Measurements from ENCODE around the gene HPSE2. TPM values are rescaled to one million over a fixed set of nuclear protein-coding genes. Genes with fewer than 3 reads are reported as not detected.

Gene HPSE2
- total RNA-seq, 3 donors from 2014 or later = 2.7 to 8.0 (median 5.9) TPM

DNA sequence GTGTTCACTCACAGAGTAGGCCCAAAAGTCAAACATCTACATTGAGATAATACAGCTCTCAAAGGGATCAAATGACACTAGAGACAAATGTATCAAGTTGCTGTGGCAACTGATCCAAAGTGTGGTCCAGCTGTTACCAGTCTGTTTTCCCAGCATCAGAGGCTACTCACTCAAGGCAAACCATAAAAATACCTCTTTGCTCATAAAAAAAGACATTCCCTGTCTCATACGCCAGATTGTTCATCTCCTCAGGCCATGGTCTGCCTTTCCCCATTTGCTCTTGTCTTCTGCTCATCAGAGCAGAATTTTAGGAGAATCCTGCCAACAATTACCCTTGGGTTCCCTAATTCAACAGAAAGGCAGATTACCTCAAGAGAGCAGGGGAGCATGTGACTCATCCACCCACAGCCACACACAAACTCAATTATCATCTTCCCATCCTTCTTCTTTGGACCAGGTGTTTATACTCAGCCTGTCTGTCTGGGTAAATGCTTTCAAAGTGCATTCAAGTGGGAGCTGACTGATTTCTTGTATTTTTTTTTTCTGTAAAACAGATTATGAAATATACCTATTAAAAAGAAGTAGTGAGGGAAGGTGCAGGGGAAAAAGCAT is 562.4 kb downstream of the HPSE2 start:
- Histone ChIP-seq H3K4me3 (no peak overlapping the region), H3K9me3 (no peaks in the 10 kb centered on the region), H3K36me3 (no peaks in the 10 kb centered on the region), H3K27me3 (no peaks in the 10 kb centered on the region), H3K27ac (no peak overlapping the region), H3K4me1 (no peaks in the 10 kb centered on the region)
- TF ChIP-seq POLR2AphosphoS5 (IDR thresholded peaks at IDR 0.05) (no peak), POLR2A (IDR thresholded peaks at IDR 0.05) (no peak)
- TF ChIP-seq, protein P1, sequence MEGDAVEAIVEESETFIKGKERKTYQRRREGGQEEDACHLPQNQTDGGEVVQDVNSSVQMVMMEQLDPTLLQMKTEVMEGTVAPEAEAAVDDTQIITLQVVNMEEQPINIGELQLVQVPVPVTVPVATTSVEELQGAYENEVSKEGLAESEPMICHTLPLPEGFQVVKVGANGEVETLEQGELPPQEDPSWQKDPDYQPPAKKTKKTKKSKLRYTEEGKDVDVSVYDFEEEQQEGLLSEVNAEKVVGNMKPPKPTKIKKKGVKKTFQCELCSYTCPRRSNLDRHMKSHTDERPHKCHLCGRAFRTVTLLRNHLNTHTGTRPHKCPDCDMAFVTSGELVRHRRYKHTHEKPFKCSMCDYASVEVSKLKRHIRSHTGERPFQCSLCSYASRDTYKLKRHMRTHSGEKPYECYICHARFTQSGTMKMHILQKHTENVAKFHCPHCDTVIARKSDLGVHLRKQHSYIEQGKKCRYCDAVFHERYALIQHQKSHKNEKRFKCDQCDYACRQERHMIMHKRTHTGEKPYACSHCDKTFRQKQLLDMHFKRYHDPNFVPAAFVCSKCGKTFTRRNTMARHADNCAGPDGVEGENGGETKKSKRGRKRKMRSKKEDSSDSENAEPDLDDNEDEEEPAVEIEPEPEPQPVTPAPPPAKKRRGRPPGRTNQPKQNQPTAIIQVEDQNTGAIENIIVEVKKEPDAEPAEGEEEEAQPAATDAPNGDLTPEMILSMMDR (IDR thresholded peaks at IDR 0.05) = no peak
- no peak for DNase-seq (ENCODE audit: low spot score in 2 of 2)
- intact Hi-C loops (cut with DNase I; ENCODE audit: low total_unique reads) = no loop called here

DNA sequence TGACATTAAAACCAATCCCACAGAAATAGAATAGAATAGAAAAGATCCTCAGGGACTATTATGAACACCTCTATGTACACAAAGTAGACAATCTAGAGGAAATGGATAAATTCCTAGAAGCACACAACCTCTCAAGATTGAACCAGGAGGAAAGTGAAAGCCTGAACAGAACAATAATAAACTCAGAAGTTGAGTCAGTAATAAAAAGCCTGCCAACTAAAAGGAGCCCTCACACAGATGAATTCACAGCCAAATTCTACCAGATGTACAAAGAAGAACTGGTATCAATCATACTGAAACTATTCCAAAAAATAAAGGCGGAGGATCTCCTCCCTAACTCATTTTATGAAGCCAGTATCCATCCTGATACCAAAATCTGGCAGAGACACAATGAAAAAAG is 568.6 kb downstream of the HPSE2 start:
- H3K36me3 ChIP-seq = no peaks in the 10 kb centered on the region
- no peak overlapping the region for H3K27ac ChIP-seq
- no peak for DNase-seq (ENCODE audit: low spot score in 2 of 2)
- no peaks in the 10 kb centered on the region for H3K4me1 ChIP-seq
- peaks cover 5 to 20% of the 10 kb centered on the region in 2 donors for H3K9me3 ChIP-seq
- intact Hi-C loops (cut with DNase I; ENCODE audit: low total_unique reads) = no loop called here
- no peak overlapping the region for H3K4me3 ChIP-seq
- no peaks in the 10 kb centered on the region for H3K27me3 ChIP-seq
- TF ChIP-seq, protein P1 (IDR thresholded peaks at IDR 0.05) = no peak
- no peak for TF ChIP-seq POLR2A (IDR thresholded peaks at IDR 0.05)
- TF ChIP-seq POLR2AphosphoS5 (IDR thresholded peaks at IDR 0.05) = no peak

DNA sequence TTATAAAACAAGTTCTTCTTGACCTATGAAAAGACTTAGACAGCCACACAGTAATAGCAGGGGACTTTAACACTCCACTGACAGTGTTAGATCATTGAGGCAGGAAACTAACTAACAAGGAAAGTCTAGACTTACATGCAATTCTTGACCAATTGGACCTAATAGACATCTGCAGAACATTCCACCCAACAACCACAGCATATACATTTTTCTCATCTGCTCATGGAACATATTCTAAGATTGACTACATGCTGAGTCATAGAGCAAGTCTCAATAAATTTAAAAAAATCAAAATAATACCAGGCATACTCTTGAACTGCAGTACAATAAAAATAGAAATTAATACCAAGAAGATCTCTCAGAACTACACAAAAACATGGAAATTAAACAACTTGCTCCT is 569.4 kb downstream of the HPSE2 start:
- no peaks in the 10 kb centered on the region for H3K4me1 ChIP-seq
- H3K9me3 ChIP-seq = peaks cover 5 to 20% of the 10 kb centered on the region in 2 donors
- no peak overlapping the region for H3K4me3 ChIP-seq
- TF ChIP-seq, protein P1 (IDR thresholded peaks at IDR 0.05) = no peak
- TF ChIP-seq POLR2A (IDR thresholded peaks at IDR 0.05) (no peak), POLR2AphosphoS5 (IDR thresholded peaks at IDR 0.05) (no peak)
- no peak overlapping the region for H3K27ac ChIP-seq
- DNase-seq (ENCODE audit: low spot score in 2 of 2) = no peak
- intact Hi-C loops (cut with DNase I; ENCODE audit: low total_unique reads) = no loop called here
- H3K27me3 ChIP-seq = no peaks in the 10 kb centered on the region
- H3K36me3 ChIP-seq = no peaks in the 10 kb centered on the region

DNA sequence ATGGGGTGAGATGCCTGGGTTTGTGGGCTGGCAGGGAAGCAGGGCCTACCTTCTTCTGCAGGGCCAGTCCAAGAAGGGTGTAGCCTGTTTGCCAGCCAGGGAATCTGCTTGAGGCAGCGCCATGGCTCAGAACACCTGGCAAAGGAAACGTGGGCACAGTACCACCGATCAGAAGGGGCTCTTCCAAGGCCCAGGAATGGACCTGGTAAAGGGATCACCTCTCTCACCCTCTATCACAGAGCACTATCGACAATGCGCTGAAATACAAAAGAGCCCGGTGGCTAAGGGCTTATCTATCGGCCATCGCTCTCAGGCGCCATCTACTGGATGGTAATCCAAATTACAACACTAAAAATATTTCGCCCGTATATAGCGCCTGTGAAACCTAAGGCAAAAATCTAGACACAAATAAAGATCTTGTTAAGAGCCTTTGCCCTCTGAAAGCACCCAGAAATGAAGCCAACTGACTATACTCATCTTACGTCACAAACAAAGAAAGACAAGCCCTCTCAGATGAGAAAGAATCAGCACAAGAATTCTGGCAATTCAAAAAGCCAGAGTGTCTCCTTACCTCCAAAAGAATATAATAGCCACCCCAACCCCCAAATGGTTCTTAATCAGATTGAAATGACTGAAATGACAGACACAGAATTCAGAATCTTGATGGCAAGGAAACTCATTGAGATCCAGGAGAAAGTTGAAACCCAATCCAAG is 571.2 kb downstream of the HPSE2 start:
- intact Hi-C loops (cut with DNase I; ENCODE audit: low total_unique reads) = no loop called here
- no peak overlapping the region for H3K4me3 ChIP-seq
- no peaks in the 10 kb centered on the region for H3K36me3 ChIP-seq
- no peaks in the 10 kb centered on the region for H3K4me1 ChIP-seq
- no peaks in the 10 kb centered on the region for H3K27me3 ChIP-seq
- TF ChIP-seq POLR2A (IDR thresholded peaks at IDR 0.05) (no peak), POLR2AphosphoS5 (IDR thresholded peaks at IDR 0.05) (no peak)
- TF ChIP-seq, protein P1 (IDR thresholded peaks at IDR 0.05) = no peak
- no peak for DNase-seq (ENCODE audit: low spot score in 2 of 2)
- peaks cover 5 to 20% of the 10 kb centered on the region in 2 donors for H3K9me3 ChIP-seq
- H3K27ac ChIP-seq = no peak overlapping the region

DNA sequence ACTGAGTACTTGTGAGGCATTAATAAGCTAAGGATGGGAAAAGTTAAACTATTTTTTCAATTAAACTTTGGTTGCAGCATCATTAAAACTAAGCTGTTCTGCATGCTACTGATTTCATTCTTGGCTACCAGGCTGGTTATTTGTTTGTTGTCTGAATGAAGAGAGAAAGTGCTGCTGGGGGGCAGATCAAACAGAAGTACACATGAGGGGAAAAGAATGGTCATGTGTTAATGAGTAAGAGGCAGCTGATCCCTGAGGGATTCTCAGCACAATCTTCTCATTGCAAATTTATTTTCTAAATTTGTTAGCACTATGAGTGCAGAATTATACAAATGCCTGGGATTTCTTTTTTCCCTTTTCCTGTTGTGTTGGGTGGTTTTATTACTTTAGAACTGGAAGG is 575.7 kb downstream of the HPSE2 start:
- DNase-seq (ENCODE audit: low spot score in 2 of 2) = no peak
- Histone ChIP-seq H3K9me3 (peaks cover 5 to 8% of the 10 kb centered on the region in 2 donors), H3K36me3 (no peaks in the 10 kb centered on the region), H3K4me1 (no peaks in the 10 kb centered on the region), H3K27me3 (no peaks in the 10 kb centered on the region), H3K27ac (peak overlapping the region in 1 of 2 donors; percentile 68), H3K4me3 (no peak overlapping the region)
- TF ChIP-seq, protein P1 (IDR thresholded peaks at IDR 0.05) = no peak
- TF ChIP-seq POLR2AphosphoS5 (IDR thresholded peaks at IDR 0.05) = no peak
- TF ChIP-seq POLR2A (IDR thresholded peaks at IDR 0.05) = no peak
- intact Hi-C loops (cut with DNase I; ENCODE audit: low total_unique reads) = no loop called here
